Activated CD8-positive, alpha-beta T cell treated with anti-CD3 and anti-CD28 coated beads for 36 hours (primary cell): Measurements from ENCODE around the gene SSTR3. TPM values are rescaled to one million over a fixed set of nuclear protein-coding genes. Genes with fewer than 3 reads are reported as not detected.

ENCODE experiments used
- ATAC-seq: fragments of 200-7000 bp; cut with Tn5 transposase; one replicate; pipeline ENCODE4 v1.10.0; 2021; ENCODE audit warnings: mild to moderate bottlenecking, moderate library complexity
- CTCF ChIA-PET: fragments of 350-600 bp; sonication (Branson Sonifier 250); formaldehyde crosslinking; loops from one replicate; lab custom pipeline; 2021; ENCODE audit warnings: antibody characterized with exemption; lab: Charles Lee
- POLR2A ChIA-PET: fragments of 350-600 bp; sonication (Branson Sonifier 250); formaldehyde crosslinking; loops from one replicate; lab custom pipeline; 2021; ENCODE audit warnings: antibody characterized with exemption; lab: Charles Lee
- DNase-seq: peaks from one replicate; pipeline ENCODE4 v3.0.0-alpha.2; 2020
- H3K27ac Mint-ChIP-seq: one replicate; pipeline ENCODE4 v1.8.0; 2021; ENCODE audit warnings: mild to moderate bottlenecking, mixed read lengths
- H3K27me3 Mint-ChIP-seq: one replicate; pipeline ENCODE4 v1.8.0; 2021; ENCODE audit warnings: mixed read lengths
- H3K36me3 Mint-ChIP-seq: one replicate; pipeline ENCODE4 v1.8.0; 2021; ENCODE audit warnings: low read depth, mixed read lengths
- H3K4me1 Mint-ChIP-seq: one replicate; pipeline ENCODE4 v1.8.0; 2021; ENCODE audit warnings: low read depth, mixed read lengths
- H3K4me3 Mint-ChIP-seq: one replicate; pipeline ENCODE4 v1.8.0; 2021; ENCODE audit warnings: mild to moderate bottlenecking, moderate library complexity, mixed read lengths
- H3K9me3 Mint-ChIP-seq: one replicate; pipeline ENCODE4 v1.8.0; 2021; ENCODE audit warnings: mixed read lengths
- CTCF ChIP-seq: fragments of 200-600 bp; IDR thresholded peaks from one replicate; pipeline ENCODE4 v1.8.0; 2022; ENCODE audit warnings: antibody characterized with exemption, mild to moderate bottlenecking
- intact Hi-C: fragments of 100-400 bp; cut with micrococcal nuclease; formaldehyde crosslinking; loops from one replicate; pipeline ENCODE4 v1.10.0; 2022
- total RNA-seq, 2 experiments: library from RNA; stranded (reverse); gene quantifications; one replicate each; pipeline ENCODE4 v1.2.3, GENCODE V29; 2021

SSTR3 gene
- 1 to 10 TPM; 7.9 to 8.5 TPM for total RNA-seq

DNA sequence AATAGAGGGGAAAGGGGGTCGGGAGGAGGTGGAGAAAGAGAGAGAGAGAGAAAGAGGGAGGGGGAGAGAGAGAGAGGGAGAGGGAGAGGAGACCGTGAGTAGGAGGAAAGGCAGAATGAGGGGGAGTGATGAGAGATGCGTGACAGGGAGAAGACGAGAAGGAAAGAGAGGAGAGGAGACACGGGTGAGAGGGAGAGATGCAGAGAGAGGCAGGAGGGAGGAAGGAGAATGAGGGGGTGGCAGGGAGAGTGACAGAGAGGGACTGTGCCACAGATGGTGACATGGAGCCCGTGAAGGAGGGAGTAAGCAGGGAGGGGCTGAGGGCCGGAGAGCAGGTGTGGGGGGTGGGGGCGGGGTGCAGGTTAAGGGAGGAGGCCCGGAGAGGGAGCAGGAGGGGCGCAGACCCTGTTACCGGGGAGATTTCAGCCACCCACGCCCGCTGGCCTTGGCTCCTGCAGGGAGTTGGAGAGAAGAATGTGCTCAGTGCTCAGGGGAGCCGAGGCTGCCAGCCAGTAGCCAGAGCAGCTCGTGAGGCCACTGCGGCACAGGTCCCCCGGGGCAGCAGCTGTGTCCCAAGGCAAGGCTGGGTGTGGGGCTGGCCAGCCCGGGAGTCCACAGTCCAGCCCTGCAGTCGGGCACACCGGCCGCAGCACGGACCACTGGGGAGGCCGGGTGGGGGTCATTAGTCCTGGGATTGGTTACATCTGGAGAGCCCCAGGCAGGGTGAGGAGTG is at the start of gene SSTR3:
Gene SSTR3 (minus strand): TSS at position 304 of the 733 bp plus-strand sequence. CDS start 4,674 bp downstream, outside the sequence.
- Mint-ChIP-seq H3K4me1 (peaks cover 51% of the 10 kb centered on the region), H3K27me3 (no peaks in the 10 kb centered on the region), H3K27ac (peak within 1 kb of the TSS; percentile 21), H3K4me3 (peak within 1 kb of the TSS; percentile 22), H3K9me3 (no peaks in the 10 kb centered on the region), H3K36me3 (peaks cover 3% of the 10 kb centered on the region)
- TF ChIP-seq CTCF, result no peak
- intact Hi-C loops, result no loop called here
- peak; percentile 66 for ATAC-seq
- CTCF ChIA-PET, result interaction anchor here (1.0 kb wide), 1 partner anchor 13 kb away, joined by 3 read pairs; no protein-coding TSS in a partner anchor
- POLR2A ChIA-PET, result no interaction called here
- DNase-seq, result peak; percentile 37

DNA sequence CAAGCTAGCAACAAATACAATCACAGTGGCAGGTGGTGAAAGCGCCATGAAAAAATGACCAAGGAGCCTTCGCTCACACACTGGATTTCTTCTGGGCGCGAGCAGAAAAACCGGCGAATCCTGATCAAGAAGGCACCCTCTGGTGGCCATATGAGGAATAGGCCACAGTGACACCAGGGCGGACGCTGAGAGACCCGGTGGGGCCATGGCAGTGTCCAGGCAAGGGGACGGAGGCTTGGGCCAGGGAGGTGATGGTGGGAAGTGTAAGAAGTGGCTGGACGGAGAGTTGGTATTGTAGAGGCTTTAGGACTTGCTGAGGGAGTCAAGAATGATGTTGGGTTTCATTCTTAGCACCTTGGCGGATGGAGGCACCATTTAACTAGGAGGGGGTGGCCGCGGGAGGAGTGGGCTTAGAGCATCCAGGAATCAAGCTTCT is 48.6 kb upstream of the SSTR3 start:
- Mint-ChIP-seq H3K27me3 (no peaks in the 10 kb centered on the region), H3K9me3 (peaks cover 9% of the 10 kb centered on the region), H3K4me3 (no peak overlapping the region), H3K36me3 (peaks cover 1% of the 10 kb centered on the region), H3K4me1 (peaks cover 28% of the 10 kb centered on the region), H3K27ac (peak overlapping the region; percentile 58)
- DNase-seq, result peak; percentile 77
- ATAC-seq, result peak; percentile 86
- ChIA-PET CTCF (interaction anchor here (0.7 to 5.9 kb wide), 62 partner anchors 10 to 399 kb away, joined by 3 to 154 read pairs (median 5); partner anchors contain the start of genes CYTH4, MFNG and RAC2), POLR2A (interaction anchor here (0.6 to 3.3 kb wide), 8 partner anchors 16 to 171 kb away, joined by 3 to 20 read pairs (median 4); partner anchors contain the start of gene RAC2)
- intact Hi-C loops, result no loop called here
- TF ChIP-seq CTCF, result peak; percentile 97

- Mint-ChIP-seq H3K9me3 (peaks cover 9% of the 10 kb centered on the region), H3K4me1 (peaks cover 35% of the 10 kb centered on the region), H3K36me3 (peaks cover 1% of the 10 kb centered on the region), H3K27ac (no peak overlapping the region), H3K27me3 (no peaks in the 10 kb centered on the region), H3K4me3 (no peak overlapping the region)
- POLR2A ChIA-PET, result interaction anchor here (1.0 to 3.3 kb wide), 6 partner anchors 15 to 57 kb away, joined by 3 to 20 read pairs (median 6); partner anchors contain the start of gene RAC2
- no peak for ATAC-seq
- no peak for TF ChIP-seq CTCF
- intact Hi-C loops, result no loop called here
- DNase-seq, result no peak
- CTCF ChIA-PET, result interaction anchor here (0.6 to 5.9 kb wide), 61 partner anchors 7 to 398 kb away, joined by 3 to 154 read pairs (median 5); partner anchors contain the start of genes CYTH4, MFNG and RAC2
Observed at GRCh38 chr22:37260155-37260795, 48.0 kb upstream of the SSTR3 start.

- ChIA-PET POLR2A (interaction anchor here (0.8 to 3.3 kb wide), 5 partner anchors 15 to 45 kb away, joined by 3 to 20 read pairs (median 6); partner anchors contain the start of gene RAC2), CTCF (interaction anchor here (0.9 to 5.9 kb wide), 31 partner anchors 8 to 386 kb away, joined by 3 to 154 read pairs (median 10); partner anchors contain the start of genes CYTH4 and RAC2)
- no peak overlapping the region for H3K4me3 Mint-ChIP-seq
- ATAC-seq (no peak), DNase-seq (no peak)
- H3K27ac Mint-ChIP-seq, result no peak overlapping the region
- peak; percentile 31 for TF ChIP-seq CTCF
- peaks cover 1% of the 10 kb centered on the region for H3K36me3 Mint-ChIP-seq
- intact Hi-C loops, result no loop called here
- peaks cover 9% of the 10 kb centered on the region for H3K9me3 Mint-ChIP-seq
- no peaks in the 10 kb centered on the region for H3K27me3 Mint-ChIP-seq
- peaks cover 42% of the 10 kb centered on the region for H3K4me1 Mint-ChIP-seq
Observed at GRCh38 chr22:37259540-37260029, 47.3 kb upstream of the SSTR3 start.
